ENCODE data around the gene AKR1C4. TPM values are rescaled to one million over a fixed set of nuclear protein-coding genes. Genes with fewer than 3 reads are reported as not detected.

Gene AKR1C4
- total and polyA plus RNA-seq, 2 experiments from 2014 or later: 0.40 to 1.7 TPM

GRCh38 chr10:5183923-5184322, 12.7 kb upstream of the AKR1C4 start:
- TF ChIP-seq, protein P1, sequence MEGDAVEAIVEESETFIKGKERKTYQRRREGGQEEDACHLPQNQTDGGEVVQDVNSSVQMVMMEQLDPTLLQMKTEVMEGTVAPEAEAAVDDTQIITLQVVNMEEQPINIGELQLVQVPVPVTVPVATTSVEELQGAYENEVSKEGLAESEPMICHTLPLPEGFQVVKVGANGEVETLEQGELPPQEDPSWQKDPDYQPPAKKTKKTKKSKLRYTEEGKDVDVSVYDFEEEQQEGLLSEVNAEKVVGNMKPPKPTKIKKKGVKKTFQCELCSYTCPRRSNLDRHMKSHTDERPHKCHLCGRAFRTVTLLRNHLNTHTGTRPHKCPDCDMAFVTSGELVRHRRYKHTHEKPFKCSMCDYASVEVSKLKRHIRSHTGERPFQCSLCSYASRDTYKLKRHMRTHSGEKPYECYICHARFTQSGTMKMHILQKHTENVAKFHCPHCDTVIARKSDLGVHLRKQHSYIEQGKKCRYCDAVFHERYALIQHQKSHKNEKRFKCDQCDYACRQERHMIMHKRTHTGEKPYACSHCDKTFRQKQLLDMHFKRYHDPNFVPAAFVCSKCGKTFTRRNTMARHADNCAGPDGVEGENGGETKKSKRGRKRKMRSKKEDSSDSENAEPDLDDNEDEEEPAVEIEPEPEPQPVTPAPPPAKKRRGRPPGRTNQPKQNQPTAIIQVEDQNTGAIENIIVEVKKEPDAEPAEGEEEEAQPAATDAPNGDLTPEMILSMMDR (IDR thresholded peaks at IDR 0.05; ENCODE audit: poor library complexity): no peak
- TF ChIP-seq EZH2phosphoT487 (IDR thresholded peaks at IDR 0.05; ENCODE audit: low read depth, severe bottlenecking, unreplicated experiment) (no peak), EZH2 (IDR thresholded peaks at IDR 0.05; ENCODE audit: borderline replicate concordance) (no peak)
- Histone ChIP-seq H3K4me2 (no peak overlapping the region), H3K9me3 (ENCODE audit: low read depth) (no peaks in the 10 kb centered on the region), H3K36me3 (replicated peaks; ENCODE audit: insufficient read depth, low read depth) (no peaks in the 10 kb centered on the region), H3K9me2 (replicated peaks; ENCODE audit: insufficient read depth) (no peaks in the 10 kb centered on the region), H4K20me1 (ENCODE audit: insufficient read depth, poor library complexity, severe bottlenecking) (no peaks in the 10 kb centered on the region), H3K27me3 (no peaks in the 10 kb centered on the region), H3K79me2 (no peaks in the 10 kb centered on the region), H3K27ac (no peak overlapping the region), H2AFZ (no peak overlapping the region), H3K4me3 (no peak overlapping the region), H3K4me1 (ENCODE audit: insufficient read depth) (no peaks in the 10 kb centered on the region)
- WGBS (ENCODE audit: low lambda C conversion rate, missing lambda C conversion rate): 77% methylated on average over 2 of the region's 2 CpGs
- no peak for DNase-seq (ENCODE audit: low spot score)

GRCh38 chr10:5184987-5185775, 11.5 kb upstream of the AKR1C4 start, which contains the start of gene AKR1C8:
AKR1C8 (minus strand) TSS chr10:5185150; CDS start chr10:5185104, 46 bp downstream.
- H3K27me3 ChIP-seq: no peaks in the 10 kb centered on the region
- no peak for TF ChIP-seq EZH2phosphoT487 (IDR thresholded peaks at IDR 0.05; ENCODE audit: low read depth, severe bottlenecking, unreplicated experiment)
- TF ChIP-seq EZH2 (IDR thresholded peaks at IDR 0.05; ENCODE audit: borderline replicate concordance): no peak
- TF ChIP-seq, protein P1 (IDR thresholded peaks at IDR 0.05; ENCODE audit: poor library complexity): no peak
- H3K4me2 ChIP-seq: no peak within 1 kb of the TSS
- H3K79me2 ChIP-seq: no peaks in the 10 kb centered on the region
- H3K9me3 ChIP-seq (ENCODE audit: low read depth): no peaks in the 10 kb centered on the region
- H3K9me2 ChIP-seq (replicated peaks; ENCODE audit: insufficient read depth): no peaks in the 10 kb centered on the region
- DNase-seq (ENCODE audit: low spot score): no peak
- H4K20me1 ChIP-seq (ENCODE audit: insufficient read depth, poor library complexity, severe bottlenecking): no peaks in the 10 kb centered on the region
- H3K36me3 ChIP-seq (replicated peaks; ENCODE audit: insufficient read depth, low read depth): no peaks in the 10 kb centered on the region
- 81% methylated on average over 5 of the region's 5 CpGs for WGBS (ENCODE audit: low lambda C conversion rate, missing lambda C conversion rate)
- no peak within 1 kb of the TSS for H2AFZ ChIP-seq
- H3K4me3 ChIP-seq: no peak within 1 kb of the TSS
- no peak within 1 kb of the TSS for H3K27ac ChIP-seq
- H3K4me1 ChIP-seq (ENCODE audit: insufficient read depth): no peaks in the 10 kb centered on the region

DNA sequence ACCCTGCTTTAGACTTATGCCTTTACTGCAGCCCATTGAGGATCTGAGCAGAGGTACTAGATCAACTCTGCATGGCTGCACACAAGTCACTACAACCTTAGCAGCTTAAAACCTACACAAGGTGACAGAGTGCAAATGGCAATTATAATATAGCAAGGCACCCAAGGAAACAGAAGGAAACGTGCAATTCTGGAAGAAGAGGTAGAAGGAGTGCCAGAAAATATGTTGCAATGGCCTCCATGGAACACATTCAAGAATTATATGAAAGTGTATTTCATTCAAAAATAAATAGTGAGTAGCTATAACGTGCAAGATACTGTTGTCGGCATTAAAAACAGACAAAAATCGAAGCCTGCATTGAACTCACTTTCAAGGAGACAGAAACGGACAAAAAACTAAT, 8.8 kb upstream of the AKR1C4 start:
- no peaks in the 10 kb centered on the region for H3K9me3 ChIP-seq (ENCODE audit: low read depth)
- H2AFZ ChIP-seq: no peak overlapping the region
- H3K27ac ChIP-seq: no peak overlapping the region
- no peaks in the 10 kb centered on the region for H3K4me1 ChIP-seq (ENCODE audit: insufficient read depth)
- 89% methylated on average over 5 of the region's 5 CpGs for WGBS (ENCODE audit: low lambda C conversion rate, missing lambda C conversion rate)
- H3K4me2 ChIP-seq: no peak overlapping the region
- no peaks in the 10 kb centered on the region for H3K36me3 ChIP-seq (replicated peaks; ENCODE audit: insufficient read depth, low read depth)
- no peaks in the 10 kb centered on the region for H4K20me1 ChIP-seq (ENCODE audit: insufficient read depth, poor library complexity, severe bottlenecking)
- no peaks in the 10 kb centered on the region for H3K27me3 ChIP-seq
- no peak overlapping the region for H3K4me3 ChIP-seq
- DNase-seq (ENCODE audit: low spot score): no peak
- no peak for TF ChIP-seq EZH2 (IDR thresholded peaks at IDR 0.05; ENCODE audit: borderline replicate concordance)
- TF ChIP-seq, protein P1 (IDR thresholded peaks at IDR 0.05; ENCODE audit: poor library complexity): no peak
- TF ChIP-seq EZH2phosphoT487 (IDR thresholded peaks at IDR 0.05; ENCODE audit: low read depth, severe bottlenecking, unreplicated experiment): no peak
- no peaks in the 10 kb centered on the region for H3K9me2 ChIP-seq (replicated peaks; ENCODE audit: insufficient read depth)
- H3K79me2 ChIP-seq: no peaks in the 10 kb centered on the region

All from hepatocyte (in vitro differentiated cells).